NCI-H2081 (cell line): ENCODE results near the gene TM2D1.
"Not testable (repeated sequence)": the region's sequence is repeated elsewhere in the genome, so short reads cannot be mapped to it uniquely, and the experiment has no call there.

Experiments used
- DNase-seq, 2 experiments: peaks; one replicate each; lab custom pipeline; 2025; lab: John Stamatoyannopoulos, UW

The TM2D1 gene

DNA sequence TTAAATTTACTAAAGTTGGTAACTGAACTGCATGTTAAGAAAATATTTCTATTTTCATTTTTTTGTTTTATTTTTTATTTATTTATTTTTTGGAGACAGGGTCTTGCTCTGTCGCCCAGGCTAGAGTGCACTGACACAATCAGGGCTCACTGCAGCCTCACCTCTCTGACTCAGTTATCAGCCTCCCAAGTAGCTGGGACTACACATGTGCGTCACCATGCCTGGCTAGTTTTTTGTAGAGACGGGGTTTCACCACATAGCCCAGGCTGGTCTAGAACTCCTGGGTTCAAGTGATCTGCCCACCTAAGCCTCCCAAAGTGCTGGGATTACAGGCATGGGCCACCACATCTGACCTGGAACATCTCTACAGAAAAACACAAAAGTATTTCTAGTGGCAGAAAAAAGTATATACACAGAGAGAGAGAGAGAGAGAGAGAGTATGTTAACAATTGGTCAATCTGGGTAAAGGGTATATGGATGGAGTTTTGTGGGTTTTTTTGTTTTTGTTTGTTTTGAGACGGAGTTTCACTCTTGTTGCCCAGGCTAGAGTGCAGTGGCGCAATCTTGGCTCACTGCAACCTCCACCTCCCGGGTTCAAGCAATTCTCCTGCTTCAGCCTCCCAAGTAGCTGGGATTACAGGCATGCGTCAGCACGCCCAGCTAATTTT lies 5.8 kb downstream of the TM2D1 start:
- not testable (repeated sequence) for DNase-seq

DNA sequence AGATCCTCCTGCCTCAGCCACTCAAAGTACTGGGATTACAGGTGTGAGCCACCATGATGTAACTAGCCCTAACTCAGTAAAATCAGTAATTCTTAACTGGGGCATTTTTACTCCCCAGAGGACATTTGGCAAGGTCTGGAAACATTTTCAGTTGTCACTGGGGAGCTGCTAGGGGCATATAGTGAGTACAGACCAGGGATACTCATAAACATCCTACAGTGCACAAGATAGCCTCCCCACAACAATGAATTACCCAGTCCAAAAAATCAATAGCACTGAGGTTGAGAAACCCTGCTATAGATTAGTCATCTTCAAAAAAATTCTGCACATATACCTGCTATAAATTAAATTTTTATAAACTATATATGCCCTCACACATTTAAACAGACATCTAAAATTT lies 13.0 kb downstream of the TM2D1 start:
- no peak for DNase-seq

DNA sequence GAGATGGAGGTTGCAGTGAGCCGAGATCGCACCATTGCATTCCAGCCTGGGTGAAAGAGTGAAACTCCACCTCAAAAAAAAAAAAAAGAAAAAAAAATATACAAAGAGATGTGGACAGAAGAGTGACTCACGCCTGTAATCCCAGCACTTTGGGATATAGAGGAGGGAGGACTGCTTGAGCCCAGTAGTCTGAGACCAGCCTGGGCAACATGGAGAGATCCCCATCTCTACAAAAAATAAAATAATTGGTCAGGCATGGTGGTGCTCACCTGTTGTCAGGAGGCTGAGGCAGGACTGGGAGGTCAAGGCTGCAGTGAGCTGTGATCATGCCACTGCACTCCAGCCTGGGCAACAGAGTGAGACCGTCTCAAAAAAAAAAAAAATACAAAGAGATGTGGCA lies 13.7 kb downstream of the TM2D1 start:
- not testable (repeated sequence) for DNase-seq

DNA sequence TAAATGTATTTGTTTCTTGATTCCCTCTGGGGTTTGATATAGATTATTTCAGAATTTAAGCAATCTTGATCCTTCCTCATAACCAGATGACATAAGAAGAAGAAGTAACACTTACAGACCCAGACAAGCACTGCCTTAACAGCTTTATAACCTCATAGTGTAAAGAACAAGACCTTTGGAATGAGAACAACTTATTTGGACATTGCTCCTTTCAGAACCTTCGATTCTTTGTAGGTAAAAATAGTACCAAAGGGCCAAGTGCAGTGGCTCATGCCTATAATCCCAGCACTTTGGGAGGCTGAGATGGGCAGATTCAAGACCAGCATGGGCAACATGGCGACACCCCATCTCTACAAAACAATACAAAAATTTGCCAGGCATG lies 15.0 kb downstream of the TM2D1 start:
- DNase-seq, result no peak

DNA sequence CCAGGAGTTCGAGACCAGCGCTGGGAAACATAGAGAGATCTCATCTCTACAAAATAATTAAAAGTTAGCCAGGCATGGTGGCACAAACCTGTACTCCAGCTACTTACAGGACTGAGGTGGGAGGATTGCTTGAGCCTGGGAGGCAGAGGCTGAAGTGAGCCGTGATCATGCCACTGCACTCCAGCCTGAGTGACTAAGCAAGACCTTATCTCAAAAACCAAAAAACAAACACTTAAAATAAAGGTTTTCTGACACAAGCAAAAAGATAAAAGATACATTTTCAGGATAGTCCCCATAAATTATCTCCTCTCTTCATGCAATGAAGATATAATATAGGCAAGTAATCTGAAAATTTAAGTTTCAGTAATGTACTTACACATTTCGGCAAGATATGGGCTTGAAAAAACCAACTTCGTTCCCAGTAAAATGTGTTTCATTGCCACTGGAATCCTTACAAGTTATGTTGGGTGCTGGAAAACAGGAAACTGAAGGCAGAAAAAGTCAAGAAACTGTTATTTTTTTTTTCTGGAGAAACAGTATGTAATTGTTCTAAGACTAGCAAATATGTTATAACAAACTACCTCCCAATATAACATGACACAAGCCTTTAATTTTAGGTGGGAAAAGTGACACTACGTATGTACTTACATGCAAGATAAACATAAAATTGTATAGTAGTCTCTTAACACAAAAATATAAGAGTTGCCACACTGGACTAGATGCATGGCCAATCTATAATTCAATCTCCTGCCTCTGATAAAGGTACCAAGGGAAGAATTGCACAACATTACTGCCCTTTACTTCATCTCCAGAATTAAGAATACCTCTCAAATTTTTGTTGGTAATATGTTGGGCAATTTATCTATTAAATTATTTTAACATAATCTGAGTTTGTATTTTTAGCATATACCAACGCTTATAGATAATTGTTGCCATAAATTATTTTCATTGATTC lies 15.7 kb downstream of the TM2D1 start:
- no peak for DNase-seq

DNA sequence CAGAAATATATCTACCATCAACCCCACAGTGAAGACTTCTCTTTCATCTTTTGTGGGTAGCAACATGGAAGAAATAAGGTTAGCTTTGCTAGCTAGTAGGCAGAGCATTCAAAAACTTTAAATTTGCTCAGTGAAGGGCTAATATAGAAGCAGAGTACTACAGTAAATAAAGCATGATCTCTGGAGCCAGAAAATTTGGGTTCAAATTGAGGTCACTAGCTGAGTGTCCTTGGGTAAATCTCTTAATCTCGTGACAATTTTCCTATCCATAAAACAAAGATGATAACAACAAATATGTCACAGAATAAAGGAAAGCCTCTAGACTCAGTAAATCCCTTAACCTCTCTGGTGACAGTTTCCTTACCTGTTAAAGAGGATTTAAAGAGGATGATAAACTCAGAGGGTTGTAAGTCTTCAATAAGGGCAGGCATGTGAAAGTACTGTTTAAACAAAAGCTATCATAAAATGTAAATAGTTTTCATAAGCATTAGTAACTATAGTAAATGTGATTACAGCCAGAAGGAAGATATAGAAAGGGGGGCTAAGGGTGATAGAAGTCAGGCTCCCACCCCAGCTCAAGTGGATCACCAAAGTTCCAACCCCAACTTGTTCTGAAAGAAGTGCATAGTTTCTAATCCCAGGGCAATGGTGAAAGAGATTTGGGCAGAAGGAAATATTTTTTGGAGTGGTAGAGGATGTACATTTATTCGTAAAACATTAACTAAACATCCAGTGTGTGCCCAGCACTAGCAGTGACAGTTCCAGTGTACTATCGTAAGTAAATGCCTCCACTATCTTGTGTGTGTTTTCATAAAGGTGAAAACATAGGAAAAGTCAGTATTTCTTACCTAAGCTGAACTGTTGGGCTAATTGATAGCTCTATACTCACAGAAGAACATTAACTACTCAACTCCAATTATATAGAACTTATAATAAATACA lies 24.8 kb downstream of the TM2D1 start:
- DNase-seq, result no peak

DNA sequence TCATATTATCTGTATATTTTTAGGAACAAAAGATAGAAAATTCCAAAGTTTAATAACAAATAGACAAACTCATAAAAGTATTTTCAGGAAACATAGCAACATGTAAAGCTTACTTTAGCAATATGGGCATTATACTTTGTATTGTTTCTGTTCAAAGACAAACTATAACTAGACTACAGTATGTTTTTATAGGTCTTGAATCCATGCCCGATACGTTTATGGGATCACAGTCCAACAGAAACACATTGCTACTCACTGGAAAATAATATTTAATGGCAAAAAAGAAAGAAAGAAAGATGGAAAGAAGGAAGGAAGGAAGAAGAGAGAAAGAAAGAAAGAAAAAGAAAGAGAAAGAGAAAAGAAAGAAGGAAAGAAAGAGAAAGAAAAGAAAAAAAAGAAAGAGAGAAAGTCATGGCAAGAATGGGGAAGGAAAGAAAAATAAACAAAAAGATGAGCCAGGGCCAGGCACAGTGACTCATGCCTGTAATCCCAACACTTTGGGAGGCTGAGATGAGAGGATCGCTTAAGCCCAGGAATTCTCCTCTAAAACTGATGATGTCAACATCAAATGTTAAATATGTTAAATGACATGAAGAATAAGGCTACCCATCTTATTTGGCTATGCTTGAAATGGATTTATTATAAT lies 32.7 kb downstream of the TM2D1 start:
- DNase-seq, result no peak

DNA sequence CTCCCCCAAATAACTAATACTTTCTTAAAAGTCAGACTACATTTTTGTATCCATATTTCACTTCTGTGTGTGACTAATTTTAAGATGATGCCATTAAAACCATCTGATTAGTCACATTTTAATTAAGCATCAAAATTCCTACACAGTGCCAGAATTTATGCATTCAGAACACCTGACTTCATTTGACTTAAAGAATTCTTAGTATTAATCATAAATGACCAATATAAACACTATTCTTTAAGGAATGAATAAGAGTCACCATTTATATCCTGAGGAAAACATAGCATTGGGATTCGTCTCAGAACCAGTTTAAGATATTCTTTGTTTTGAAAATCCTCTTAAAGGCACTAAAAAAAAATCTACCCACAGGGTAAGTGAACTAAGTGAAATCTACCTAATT lies 37.0 kb downstream of the TM2D1 start:
- no peak for DNase-seq

DNA sequence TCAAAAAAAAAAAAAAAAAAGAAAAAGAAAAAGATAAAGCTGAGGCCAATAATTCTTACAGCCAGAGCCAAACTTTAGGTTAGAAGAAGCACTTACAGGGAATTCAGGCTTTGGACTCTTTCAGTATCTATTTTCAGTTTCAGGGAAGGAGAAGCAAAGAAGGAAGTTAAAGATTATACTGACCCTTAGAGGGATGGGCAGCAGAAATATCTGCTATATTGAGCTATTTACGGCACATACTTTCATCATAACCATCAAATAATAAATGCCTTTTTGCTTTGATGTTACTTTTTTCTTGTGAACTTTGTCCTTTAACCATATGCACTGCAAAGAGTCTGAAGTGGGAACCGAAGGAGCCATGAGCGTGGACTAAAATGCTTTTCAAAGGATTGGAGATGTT lies 42.0 kb downstream of the TM2D1 start:
- DNase-seq, result no peak

DNA sequence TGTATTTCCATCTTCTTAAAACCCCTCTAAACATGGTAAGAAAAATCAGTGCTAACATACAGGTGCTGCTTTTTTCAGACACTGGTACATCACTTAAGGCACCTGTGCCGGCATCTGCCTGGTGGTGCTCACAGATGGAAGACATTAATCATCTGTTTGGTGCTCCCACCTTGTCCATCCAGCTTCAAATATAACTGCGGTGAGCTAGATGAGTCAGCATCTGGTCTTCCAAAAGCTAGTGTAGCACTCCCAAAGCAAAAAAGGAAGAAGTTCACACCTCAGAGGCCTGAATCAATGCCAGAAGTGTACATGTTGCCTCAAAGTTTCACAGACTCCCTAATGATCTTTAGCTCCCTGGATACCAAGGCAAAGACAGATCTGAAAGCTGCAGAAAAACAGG lies 44.4 kb downstream of the TM2D1 start:
- DNase-seq, result no peak

DNA sequence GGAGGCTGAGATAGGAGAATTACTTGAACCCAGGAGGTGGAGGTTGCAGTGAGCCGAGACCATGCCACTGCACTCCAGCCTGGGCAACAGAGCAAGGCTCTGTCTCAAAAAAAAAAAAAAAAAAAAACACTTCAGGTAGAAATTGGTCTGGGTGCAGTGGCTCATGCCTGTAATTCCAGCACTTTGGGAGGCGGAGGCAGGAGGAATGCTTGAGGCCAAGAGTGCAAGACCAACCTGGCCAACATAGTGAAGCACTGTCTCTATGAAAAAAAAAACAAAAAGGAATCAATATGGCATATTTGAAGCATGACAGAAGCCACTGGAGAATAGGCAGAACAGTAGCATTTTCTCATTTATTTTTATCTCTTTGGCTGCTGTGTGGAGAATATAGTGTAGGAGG lies 48.1 kb downstream of the TM2D1 start:
- not testable (repeated sequence) for DNase-seq

DNA sequence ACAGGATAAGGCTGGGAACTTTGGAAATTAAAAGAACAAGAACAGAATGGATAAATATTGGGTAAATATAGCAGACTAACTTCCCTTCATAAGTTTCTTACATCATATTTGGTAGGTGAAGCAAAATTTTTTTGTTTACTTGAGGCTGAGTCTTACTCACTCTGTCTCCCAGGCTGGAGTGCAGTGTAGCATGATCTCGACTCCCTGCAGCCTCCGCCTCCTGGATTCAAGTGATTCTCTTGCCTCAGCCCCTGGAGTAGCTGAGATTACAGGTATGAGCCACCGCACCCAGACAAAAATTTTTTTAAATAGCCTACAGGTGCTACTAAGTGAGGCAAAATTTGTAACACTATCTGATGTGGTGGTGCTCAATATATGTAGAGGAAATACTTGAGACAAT lies 50.7 kb downstream of the TM2D1 start:
- DNase-seq, result no peak

DNA sequence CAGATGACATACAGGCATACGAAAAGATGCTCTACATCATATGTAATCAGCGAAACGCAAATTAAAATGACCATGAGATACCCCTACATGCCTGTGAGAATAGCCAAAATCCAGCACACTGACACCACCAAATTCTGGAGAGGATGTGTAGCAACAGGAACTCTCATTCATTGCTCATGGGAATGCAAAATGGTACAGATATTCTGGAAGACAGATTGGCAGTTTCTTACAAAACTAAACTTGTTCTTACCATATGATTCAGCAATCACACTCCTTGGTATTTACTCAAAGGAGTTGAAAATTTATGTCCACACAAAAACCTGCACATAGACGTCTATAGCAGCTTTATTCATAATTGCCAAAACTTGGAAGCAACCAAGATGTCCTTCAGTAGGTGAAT lies 52.6 kb downstream of the TM2D1 start:
- DNase-seq, result no peak

DNA sequence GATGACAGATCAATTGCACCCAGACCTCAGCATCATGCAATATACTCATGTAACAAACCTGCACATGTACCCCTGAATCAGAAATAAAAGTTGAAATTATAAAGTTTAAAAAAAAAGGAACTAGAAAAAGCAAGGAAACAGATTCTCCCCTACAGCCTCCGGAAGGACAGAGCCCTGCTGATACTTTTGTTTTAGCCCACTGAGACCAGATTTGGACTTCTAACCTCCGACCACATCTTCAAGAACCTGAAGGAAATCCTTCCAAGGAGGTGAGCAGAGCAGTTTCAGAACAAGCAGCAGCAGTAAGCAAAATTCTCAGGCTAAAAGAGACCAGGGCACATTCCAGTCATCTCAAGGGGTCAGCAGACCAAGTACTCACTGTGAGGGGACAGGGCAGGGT lies 54.5 kb downstream of the TM2D1 start:
- DNase-seq, result no peak

DNA sequence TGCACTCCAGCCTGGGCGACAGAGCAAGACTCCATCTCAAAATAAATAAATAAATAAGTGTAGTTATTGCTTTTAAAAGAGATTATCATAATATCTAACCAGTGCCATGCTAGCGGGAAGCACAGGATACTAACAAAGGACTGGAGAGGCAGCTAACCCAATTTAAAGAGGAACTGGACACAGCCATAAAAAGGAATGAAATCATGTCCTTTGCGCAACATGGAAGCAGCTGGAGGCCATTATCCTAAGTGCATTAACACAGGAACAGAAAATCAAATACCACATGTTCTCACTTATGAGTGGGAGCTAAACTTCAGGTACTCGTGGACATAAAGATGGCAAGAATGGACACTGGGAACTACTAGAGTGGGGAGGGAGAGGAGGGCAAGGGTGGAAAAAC lies 54.9 kb downstream of the TM2D1 start:
- DNase-seq, result no peak

DNA sequence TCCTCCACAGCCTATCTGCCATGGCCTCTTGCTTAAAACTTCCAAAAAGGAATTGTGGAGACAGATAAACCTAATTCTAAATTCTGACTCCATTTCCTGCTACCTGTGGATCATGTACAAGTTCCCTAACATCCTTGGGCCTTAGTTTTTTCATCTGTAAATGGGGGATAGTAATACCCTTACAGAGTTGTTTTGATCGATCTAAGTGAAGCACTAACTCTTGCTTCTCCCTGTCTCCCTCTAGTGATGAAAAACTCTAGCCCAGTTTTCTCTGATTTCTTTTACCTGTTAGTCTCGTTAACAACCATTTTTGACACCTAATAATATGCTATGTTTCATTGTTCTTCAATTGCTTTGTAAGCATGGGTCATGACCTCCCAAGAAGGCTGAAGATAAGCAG lies 65.9 kb downstream of the TM2D1 start:
- no peak for DNase-seq

DNA sequence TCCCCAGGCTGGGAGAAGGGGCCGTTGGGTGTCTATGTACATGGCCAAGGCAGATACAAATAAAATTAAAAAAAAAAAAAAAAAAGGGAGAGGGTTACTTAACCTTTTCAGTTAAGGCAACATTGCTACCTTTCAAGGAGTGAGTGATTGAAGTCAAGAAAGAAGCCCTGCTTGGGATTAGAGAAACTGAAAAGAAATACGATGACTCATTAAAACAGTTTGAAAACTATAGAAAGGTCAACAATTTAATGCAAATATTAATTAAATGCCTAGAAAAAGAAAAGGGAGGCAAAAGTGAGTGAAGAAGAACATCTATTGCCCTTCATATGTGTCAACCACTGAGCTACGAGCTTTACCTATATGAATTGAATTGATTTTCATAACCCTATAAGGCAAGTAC lies 69.5 kb downstream of the TM2D1 start:
- no peak for DNase-seq

DNA sequence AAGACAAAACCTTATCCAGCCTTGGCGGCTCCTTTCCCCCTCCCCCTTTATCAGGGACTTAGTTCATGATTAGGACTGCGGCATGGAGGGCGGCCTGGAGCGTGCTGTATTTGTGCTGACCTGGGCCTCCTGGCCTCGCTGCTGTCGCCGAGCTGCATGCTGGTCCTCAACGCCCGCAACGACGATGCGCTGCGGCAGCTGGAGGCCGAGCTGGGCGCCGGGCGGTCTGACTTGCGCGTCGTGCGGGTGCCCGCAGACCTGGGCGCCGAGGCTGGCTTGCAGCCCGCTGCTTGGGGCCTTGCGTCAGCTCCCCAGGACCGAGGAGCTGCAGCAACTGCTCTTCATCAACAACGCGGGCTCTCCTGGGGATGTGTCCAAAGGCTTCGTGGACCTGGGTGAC lies 70.9 kb downstream of the TM2D1 start:
- DNase-seq, result no peak

DNA sequence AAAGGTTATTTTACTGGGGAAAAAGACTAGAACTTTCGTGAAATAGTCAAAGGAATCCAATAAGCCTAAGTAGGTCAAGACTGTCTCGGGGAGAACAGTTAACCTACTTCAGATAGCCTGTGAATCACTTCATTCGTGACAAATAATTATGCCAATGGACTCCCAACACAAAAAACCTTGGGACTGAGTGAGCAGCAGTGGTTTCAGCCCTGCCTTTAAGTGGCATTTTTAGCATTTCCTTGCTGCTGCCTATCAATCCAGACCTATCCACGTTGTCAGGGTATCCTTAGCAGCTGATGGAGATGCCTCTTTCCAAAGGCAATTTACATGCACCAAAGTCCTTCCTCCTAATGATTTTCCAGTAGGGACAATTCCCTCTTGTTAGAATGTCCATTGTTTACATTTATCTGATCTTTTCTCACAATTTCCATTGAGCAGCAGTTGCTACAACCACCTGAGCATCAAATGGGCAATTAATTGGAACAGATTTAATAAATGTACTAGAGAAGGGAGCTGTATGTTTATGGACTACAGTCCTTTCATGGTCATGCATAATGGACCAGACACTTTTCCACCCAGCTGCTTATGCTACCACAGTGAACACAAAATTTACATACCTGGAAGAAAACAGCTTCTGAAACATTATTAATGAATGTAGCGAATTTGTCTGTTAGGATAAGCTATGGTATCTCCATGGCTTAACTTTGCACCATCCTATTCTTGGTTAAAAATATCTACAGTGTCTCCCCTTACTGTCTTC lies 75.8 kb downstream of the TM2D1 start:
- no peak for DNase-seq

DNA sequence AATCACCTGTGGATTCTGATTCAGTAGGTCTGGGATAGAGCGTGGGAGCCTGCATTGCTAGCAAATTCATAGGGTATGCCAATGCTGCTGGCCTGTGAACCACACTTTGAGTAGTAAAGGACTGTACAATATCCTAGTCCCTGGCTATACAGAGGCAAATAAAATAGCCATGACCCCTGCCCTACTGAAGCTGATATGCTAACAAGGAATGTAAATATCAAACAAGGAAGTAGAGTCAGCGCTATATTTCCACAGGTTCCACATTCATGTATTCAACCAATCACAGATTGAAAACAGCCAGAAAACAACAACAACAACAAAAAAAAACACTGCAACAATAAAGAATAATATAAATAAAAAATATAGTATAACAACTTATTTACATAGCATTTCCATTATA lies 77.8 kb downstream of the TM2D1 start:
- DNase-seq, result no peak

DNA sequence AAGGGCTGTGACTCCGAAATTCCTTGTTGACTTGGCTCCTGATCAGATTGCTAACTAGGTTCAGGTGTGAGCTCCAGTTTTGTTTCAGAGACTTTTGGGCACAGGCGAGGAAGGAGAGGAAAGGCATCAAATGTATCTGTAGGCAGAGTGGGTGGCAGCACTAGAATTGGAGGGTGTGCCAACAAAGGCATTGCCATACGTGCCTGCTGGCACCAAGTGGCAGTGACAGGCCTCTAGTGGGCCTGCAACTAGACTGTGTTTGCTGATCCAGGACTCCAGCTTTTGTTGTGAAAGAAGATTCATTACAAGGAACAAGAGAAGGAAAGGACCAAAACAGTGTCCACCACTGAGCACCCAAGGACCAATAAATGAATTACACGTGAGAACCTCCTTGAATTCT lies 79.5 kb downstream of the TM2D1 start:
- DNase-seq, result no peak
